OCI-LY7 (cell line): ENCODE measurements around the gene PTH1R. TPM values are rescaled to one million over a fixed set of nuclear protein-coding genes. Genes with fewer than 3 reads are reported as not detected.

Experiments used
- BruUV-seq: library from RNA; stranded (reverse); fragments of 400-500 nt; replicated peaks from 2 replicates; lab custom pipeline; 2021; lab: Mats Ljungman, UMichigan
- CTCF ChIA-PET: fragments of 300-600 bp; sonication (Branson Sonifier 250); formaldehyde crosslinking; loops from one replicate; lab custom pipeline; 2022; ENCODE audit warnings: antibody characterized with exemption; ENCODE audit not compliant: unreplicated experiment; lab: Charles Lee
- POLR2A ChIA-PET: fragments of 300-600 bp; sonication (Branson Sonifier 250); formaldehyde crosslinking; loops from one replicate; lab custom pipeline; 2022; ENCODE audit warnings: antibody characterized with exemption; lab: Charles Lee
- DNase-seq: peaks from one replicate; pipeline ENCODE4 v3.0.0-alpha.2; 2015; ENCODE audit warnings: low spot score
- H2AFZ ChIP-seq: fragments of 200-600 bp; sonication (generic), shearing (Covaris generic); 2 replicates; pipeline ENCODE4 v1.6.1; 2014; ENCODE audit warnings: mild to moderate bottlenecking, antibody characterized with exemption, low read length, moderate library complexity
- H3K27ac ChIP-seq: fragments of 200-600 bp; sonication (generic); 2 replicates; pipeline ENCODE4 v1.5.1; 2014; ENCODE audit warnings: mixed run types, low read depth, mild to moderate bottlenecking, moderate library complexity, low read length, inconsistent platforms; ENCODE audit not compliant: poor library complexity, severe bottlenecking
- H3K36me3 ChIP-seq: fragments of 200-600 bp; sonication (generic); 2 replicates; pipeline ENCODE4 v1.6.1; 2014; ENCODE audit warnings: mild to moderate bottlenecking, antibody characterized with exemption, low read length, moderate library complexity, mixed read lengths; ENCODE audit not compliant: insufficient read depth
- H3K4me1 ChIP-seq: fragments of 200-600 bp; sonication (generic); 2 replicates; pipeline ENCODE4 v1.5.1; 2014; ENCODE audit warnings: mild to moderate bottlenecking, low read length; ENCODE audit not compliant: insufficient read depth, poor library complexity, severe bottlenecking
- H3K4me2 ChIP-seq: fragments of 200-600 bp; sonication (generic); 2 replicates; pipeline ENCODE4 v1.6.1; 2014; ENCODE audit warnings: mild to moderate bottlenecking, low read length
- H3K4me3 ChIP-seq: fragments of 200-600 bp; sonication (generic); 2 replicates; pipeline ENCODE4 v1.5.1; 2014; ENCODE audit warnings: mild to moderate bottlenecking, low read depth, low read length; ENCODE audit not compliant: poor library complexity, severe bottlenecking
- H3K79me2 ChIP-seq: fragments of 200-600 bp; sonication (generic); 2 replicates; pipeline ENCODE4 v1.6.1; 2016; ENCODE audit warnings: low read depth, mild to moderate bottlenecking, low read length, moderate library complexity, mixed read lengths; ENCODE audit not compliant: insufficient read depth
- H3K9me2 ChIP-seq: fragments of 200-600 bp; sonication (generic); 2 replicates; pipeline ENCODE4 v1.6.1; 2016; ENCODE audit warnings: mild to moderate bottlenecking, low read length, mixed read lengths; ENCODE audit not compliant: insufficient read depth
- H3K9me3 ChIP-seq: fragments of 200-600 bp; sonication (generic); 2 replicates; pipeline ENCODE4 v1.6.1; 2014; ENCODE audit warnings: mild to moderate bottlenecking, mixed run types, low read length, mixed read lengths
- H4K20me1 ChIP-seq: fragments of 200-600 bp; sonication (generic); 2 replicates; pipeline ENCODE4 v1.6.1; 2014; ENCODE audit warnings: mild to moderate bottlenecking, antibody characterized with exemption, low read length, moderate library complexity, mixed read lengths; ENCODE audit not compliant: insufficient read depth
- EZH2phosphoT487 ChIP-seq: fragments of 200-600 bp; sonication (generic); IDR thresholded peaks from 2 replicates; pipeline ENCODE4 v1.6.1; 2018; ENCODE audit warnings: low read depth, borderline replicate concordance, mild to moderate bottlenecking, mixed run types, antibody characterized with exemption, low read length, moderate library complexity, mixed read lengths
- intact Hi-C: fragments of 100-400 bp; cut with micrococcal nuclease; formaldehyde crosslinking; loops from one replicate; pipeline ENCODE4 v1.10.0; 2022; ENCODE audit not compliant: unreplicated experiment
- total RNA-seq, 2 experiments: library from RNA; depleted of rRNA in 1 of 2; stranded (reverse); fragments of >200 nt in 1 of 2; shearing (Covaris generic) in 1 of 2; gene quantifications; 2 replicates each; pipeline ENCODE4 v1.2.3, GENCODE V29; 2014 to 2022
- TF ChIP-seq, protein P1 (sequence below): fragments of 200-600 bp; sonication (generic); conservative IDR thresholded peaks from 2 replicates; pipeline ENCODE4 v1.5.1; 2014; ENCODE audit warnings: mild to moderate bottlenecking, antibody characterized with exemption, low read length, moderate library complexity, mixed read lengths

PTH1R gene
- total RNA-seq, 2 experiments from 2014 or later, result not detected

DNA sequence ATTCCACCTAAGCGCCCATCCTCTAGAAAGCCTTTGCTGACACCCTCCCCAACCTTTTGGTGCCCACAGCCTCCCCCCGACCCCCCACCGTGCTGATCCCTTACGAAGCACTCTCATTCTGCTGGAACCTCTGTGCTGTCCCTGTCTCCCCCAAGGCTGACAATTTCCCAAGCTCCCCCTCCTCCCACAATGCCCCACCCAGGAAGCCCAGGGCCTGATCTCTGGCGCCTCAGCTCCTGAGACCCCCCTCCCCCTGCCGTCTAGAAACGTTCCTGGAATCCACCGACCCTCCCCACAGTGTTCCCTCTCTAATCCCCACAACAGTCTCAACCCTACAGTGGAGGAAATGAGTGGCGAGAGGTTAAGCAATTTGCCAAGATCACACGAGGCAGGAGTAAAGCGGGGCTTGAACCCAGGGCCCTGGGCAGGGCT is 32.6 kb upstream of the PTH1R start:
- POLR2A ChIA-PET, result interaction anchor here (0.8 kb wide), 1 partner anchor 1755 kb away, joined by 12 read pairs; no protein-coding TSS in a partner anchor
- TF ChIP-seq, protein P1, sequence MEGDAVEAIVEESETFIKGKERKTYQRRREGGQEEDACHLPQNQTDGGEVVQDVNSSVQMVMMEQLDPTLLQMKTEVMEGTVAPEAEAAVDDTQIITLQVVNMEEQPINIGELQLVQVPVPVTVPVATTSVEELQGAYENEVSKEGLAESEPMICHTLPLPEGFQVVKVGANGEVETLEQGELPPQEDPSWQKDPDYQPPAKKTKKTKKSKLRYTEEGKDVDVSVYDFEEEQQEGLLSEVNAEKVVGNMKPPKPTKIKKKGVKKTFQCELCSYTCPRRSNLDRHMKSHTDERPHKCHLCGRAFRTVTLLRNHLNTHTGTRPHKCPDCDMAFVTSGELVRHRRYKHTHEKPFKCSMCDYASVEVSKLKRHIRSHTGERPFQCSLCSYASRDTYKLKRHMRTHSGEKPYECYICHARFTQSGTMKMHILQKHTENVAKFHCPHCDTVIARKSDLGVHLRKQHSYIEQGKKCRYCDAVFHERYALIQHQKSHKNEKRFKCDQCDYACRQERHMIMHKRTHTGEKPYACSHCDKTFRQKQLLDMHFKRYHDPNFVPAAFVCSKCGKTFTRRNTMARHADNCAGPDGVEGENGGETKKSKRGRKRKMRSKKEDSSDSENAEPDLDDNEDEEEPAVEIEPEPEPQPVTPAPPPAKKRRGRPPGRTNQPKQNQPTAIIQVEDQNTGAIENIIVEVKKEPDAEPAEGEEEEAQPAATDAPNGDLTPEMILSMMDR, result no peak
- TF ChIP-seq EZH2phosphoT487, result no peak
- BruUV-seq, result no TSS peak
- Histone ChIP-seq H2AFZ (no peak overlapping the region), H3K4me1 (no peaks in the 10 kb centered on the region), H3K4me3 (no peak overlapping the region), H3K9me3 (peaks cover 19% of the 10 kb centered on the region; the same call in 1 of the 2 replicates), H3K4me2 (no peak overlapping the region), H4K20me1 (no peaks in the 10 kb centered on the region), H3K79me2 (no peaks in the 10 kb centered on the region), H3K27ac (no peak overlapping the region), H3K36me3 (no peaks in the 10 kb centered on the region), H3K9me2 (no peaks in the 10 kb centered on the region)
- no peak for DNase-seq
- CTCF ChIA-PET, result no interaction called here
- intact Hi-C loops, result no loop called here

DNA sequence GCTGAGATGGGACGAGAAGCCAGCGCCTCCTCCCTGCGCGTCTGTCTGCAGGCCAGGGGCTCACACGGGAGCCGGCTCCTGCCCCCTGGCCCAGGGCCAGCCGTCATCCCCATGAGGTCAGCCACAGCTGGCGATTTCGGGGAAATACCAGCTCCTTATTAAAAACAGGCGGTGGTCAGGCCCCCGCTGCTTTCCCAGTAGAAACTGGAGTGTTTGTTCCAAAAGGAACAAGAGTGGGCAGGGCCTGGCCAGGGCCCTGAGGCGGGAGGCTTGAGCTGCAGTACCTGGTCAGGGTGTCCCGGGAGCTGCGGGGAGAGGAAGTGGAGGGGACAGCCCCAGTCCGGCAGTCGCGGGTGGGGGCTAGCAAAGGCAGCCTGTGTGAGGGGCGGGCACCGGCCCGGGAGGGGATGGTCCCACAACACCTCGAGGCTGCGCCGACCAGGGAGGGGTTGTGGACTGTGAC is 32.1 kb upstream of the PTH1R start:
- Histone ChIP-seq H3K9me2 (no peaks in the 10 kb centered on the region), H2AFZ (no peak overlapping the region), H3K4me1 (no peaks in the 10 kb centered on the region), H3K4me2 (peak overlapping the region; percentile 33; the same call in 1 of the 2 replicates), H3K79me2 (no peaks in the 10 kb centered on the region), H4K20me1 (no peaks in the 10 kb centered on the region), H3K9me3 (peaks cover 18% of the 10 kb centered on the region; the same call in 1 of the 2 replicates), H3K4me3 (no peak overlapping the region), H3K27ac (no peak overlapping the region), H3K36me3 (no peaks in the 10 kb centered on the region)
- BruUV-seq, result no TSS peak
- intact Hi-C loops, result no loop called here
- POLR2A ChIA-PET, result interaction anchor here (0.7 to 0.8 kb wide), 2 partner anchors 69 to 1754 kb away, joined by 3 to 12 read pairs; no protein-coding TSS in a partner anchor
- DNase-seq, result no peak
- no peak for TF ChIP-seq EZH2phosphoT487
- TF ChIP-seq, protein P1, result no peak
- CTCF ChIA-PET, result no interaction called here
